Measurements from ENCODE around the gene FAM167B. TPM values are rescaled to one million over a fixed set of nuclear protein-coding genes. Genes with fewer than 3 reads are reported as not detected.
A peak's percentile ranks its signal among the peaks of the same experiment; 100 is the strongest.

Gene FAM167B
- total RNA-seq, 3 donors from 2014 or later: 0.64 to 6.9 (median 1.2) TPM

GRCh38 chr1:32247983-32248889 lies 1.2 kb downstream of the FAM167B start:
- Histone ChIP-seq H3K27ac (peak overlapping the region; percentile 22 to 87), H3K4me3 (peak overlapping the region in 2 of 3 donors; percentile 35 to 45), H3K9me3 (no peaks in the 10 kb centered on the region), H3K36me3 (no peaks in the 10 kb centered on the region), H3K27me3 (no peaks in the 10 kb centered on the region), H3K4me1 (peaks cover 3 to 10% of the 10 kb centered on the region in 2 donors)
- peak; percentile 78 to 83 for DNase-seq (ENCODE audit: low spot score in 2 of 2)
- intact Hi-C loops (cut with DNase I; ENCODE audit: low total_unique reads): no loop called here
- TF ChIP-seq POLR2AphosphoS5 (IDR thresholded peaks at IDR 0.05) (peak in 1 of 3 donors; percentile 45), CTCF (IDR thresholded peaks at IDR 0.05) (peak; percentile 40 to 79 (median 70)), POLR2A (IDR thresholded peaks at IDR 0.05) (no peak)

- no peaks in the 10 kb centered on the region for H3K36me3 ChIP-seq
- DNase-seq (ENCODE audit: low spot score in 2 of 2): peak in 1 of 2 donors; percentile 46
- intact Hi-C loops (cut with DNase I; ENCODE audit: low total_unique reads): no loop called here
- H3K9me3 ChIP-seq: no peaks in the 10 kb centered on the region
- H3K4me1 ChIP-seq: peaks cover 3 to 10% of the 10 kb centered on the region in 2 donors
- H3K4me3 ChIP-seq: no peak overlapping the region
- no peaks in the 10 kb centered on the region for H3K27me3 ChIP-seq
- peak overlapping the region; percentile 68 to 74 for H3K27ac ChIP-seq
- TF ChIP-seq POLR2AphosphoS5 (IDR thresholded peaks at IDR 0.05): peak in 1 of 3 donors; percentile 43
- TF ChIP-seq CTCF (IDR thresholded peaks at IDR 0.05): no peak
Measured at GRCh38 chr1:32249831-32250525, 3.0 kb downstream of the FAM167B start.

- Histone ChIP-seq H3K4me1 (peaks cover 3 to 10% of the 10 kb centered on the region in 2 donors), H3K36me3 (no peaks in the 10 kb centered on the region), H3K27ac (peak within 1 kb of the TSS; percentile 68 to 74), H3K9me3 (no peaks in the 10 kb centered on the region), H3K4me3 (peak within 1 kb of the TSS in 2 of 3 donors; percentile 22 to 24), H3K27me3 (no peaks in the 10 kb centered on the region)
- DNase-seq (ENCODE audit: low spot score in 2 of 2): no peak
- TF ChIP-seq POLR2AphosphoS5 (IDR thresholded peaks at IDR 0.05) (no peak), CTCF (IDR thresholded peaks at IDR 0.05) (no peak), POLR2A (IDR thresholded peaks at IDR 0.05) (no peak)
- intact Hi-C loops (cut with DNase I; ENCODE audit: low total_unique reads): no loop called here
Measured at GRCh38 chr1:32250893-32251716, 4.1 kb downstream of the FAM167B start, which contains the start of gene LCK. Gene LCK (plus strand): TSS chr1:32251265. CDS start chr1:32274330, 23,065 bp downstream.

GRCh38 chr1:32255072-32256071 lies 8.3 kb downstream of the FAM167B start:
- H3K9me3 ChIP-seq: no peaks in the 10 kb centered on the region
- H3K27ac ChIP-seq: no peak overlapping the region
- H3K4me1 ChIP-seq: no peaks in the 10 kb centered on the region
- no peak for DNase-seq (ENCODE audit: low spot score in 2 of 2)
- H3K4me3 ChIP-seq: no peak overlapping the region
- no peaks in the 10 kb centered on the region for H3K36me3 ChIP-seq
- intact Hi-C loops (cut with DNase I; ENCODE audit: low total_unique reads): no loop called here
- no peaks in the 10 kb centered on the region for H3K27me3 ChIP-seq
- TF ChIP-seq CTCF (IDR thresholded peaks at IDR 0.05) (no peak), POLR2A (IDR thresholded peaks at IDR 0.05) (no peak), POLR2AphosphoS5 (IDR thresholded peaks at IDR 0.05) (no peak)

Data from breast epithelium (tissue), 4 donors.